AG08396 (cell line): Measurements from ENCODE around the gene PATE3.

Experiments
- DNase-seq: peaks from one replicate; pipeline ENCODE4 v3.0.0; 2012; ENCODE audit warnings: low spot score, mixed read lengths

The PATE3 gene

GRCh38 chr11:125787827-125788226 is at the start of gene PATE3:
TSS of gene PATE3 (plus strand) at chr11:125788127. CDS start at chr11:125788152, 25 bp downstream.
- no peak for DNase-seq

GRCh38 chr11:125740617-125741016 is 47.3 kb upstream of the PATE3 start:
- DNase-seq = no peak

GRCh38 chr11:125743681-125744080 is 44.2 kb upstream of the PATE3 start:
- no peak for DNase-seq

GRCh38 chr11:125745979-125746378 is 41.9 kb upstream of the PATE3 start, which contains the start of gene PATE1:
TSS of gene PATE1 (plus strand) at chr11:125746279. CDS start at chr11:125746305, 26 bp downstream.
- DNase-seq = no peak

- DNase-seq = no peak
Measured at GRCh38 chr11:125750629-125751028, 37.3 kb upstream of the PATE3 start.

- no peak for DNase-seq
Measured at GRCh38 chr11:125756050-125756449, 31.9 kb upstream of the PATE3 start.

GRCh38 chr11:125762445-125762844 is 25.5 kb upstream of the PATE3 start:
- DNase-seq = no peak

- DNase-seq = no peak
Measured at GRCh38 chr11:125763483-125763882, 24.4 kb upstream of the PATE3 start.

- no peak for DNase-seq
Measured at GRCh38 chr11:125766251-125766650, 21.7 kb upstream of the PATE3 start.

- DNase-seq = no peak
Measured at GRCh38 chr11:125768336-125769046, 19.4 kb upstream of the PATE3 start.

GRCh38 chr11:125770583-125770982 is 17.3 kb upstream of the PATE3 start:
- no peak for DNase-seq

GRCh38 chr11:125772834-125773505 is 15.0 kb upstream of the PATE3 start:
- peak; percentile 36 for DNase-seq

- no peak for DNase-seq
Measured at GRCh38 chr11:125773516-125773915, 14.4 kb upstream of the PATE3 start.

GRCh38 chr11:125777309-125777708 is 10.6 kb upstream of the PATE3 start:
- DNase-seq = no peak

- DNase-seq = no peak
Measured at GRCh38 chr11:125778728-125779127, 9.2 kb upstream of the PATE3 start, which contains the start of gene PATE2. TSS of gene PATE2 (minus strand) at chr11:125778828. CDS start at chr11:125778773, 55 bp downstream.

- no peak for DNase-seq
Measured at GRCh38 chr11:125784678-125785077, 3.2 kb upstream of the PATE3 start.

- no peak for DNase-seq
Measured at GRCh38 chr11:125790825-125791224, 2.9 kb downstream of the PATE3 start.

- no peak for DNase-seq
Measured at GRCh38 chr11:125797641-125798040, 9.7 kb downstream of the PATE3 start.

GRCh38 chr11:125799808-125800207 is 11.9 kb downstream of the PATE3 start:
- DNase-seq = no peak

GRCh38 chr11:125802387-125802786 is 14.5 kb downstream of the PATE3 start:
- DNase-seq = no peak

- DNase-seq = no peak
Measured at GRCh38 chr11:125807909-125808308, 20.0 kb downstream of the PATE3 start.

- no peak for DNase-seq
Measured at GRCh38 chr11:125833016-125833415, 45.1 kb downstream of the PATE3 start, which contains the start of gene PATE4. TSS of gene PATE4 (plus strand) at chr11:125833316. CDS start at chr11:125833360, 44 bp downstream.

GRCh38 chr11:125835748-125836147 is 47.8 kb downstream of the PATE3 start:
- no peak for DNase-seq
